LNCAP (cell line): ENCODE data around the gene TLL2.

ENCODE experiments used
- CTCF ChIP-seq: fragments of 450-650 bp; IDR thresholded peaks from 2 replicates; pipeline ENCODE4 v1.5.1; 2017; ENCODE audit warnings: mild to moderate bottlenecking

TLL2 gene

DNA sequence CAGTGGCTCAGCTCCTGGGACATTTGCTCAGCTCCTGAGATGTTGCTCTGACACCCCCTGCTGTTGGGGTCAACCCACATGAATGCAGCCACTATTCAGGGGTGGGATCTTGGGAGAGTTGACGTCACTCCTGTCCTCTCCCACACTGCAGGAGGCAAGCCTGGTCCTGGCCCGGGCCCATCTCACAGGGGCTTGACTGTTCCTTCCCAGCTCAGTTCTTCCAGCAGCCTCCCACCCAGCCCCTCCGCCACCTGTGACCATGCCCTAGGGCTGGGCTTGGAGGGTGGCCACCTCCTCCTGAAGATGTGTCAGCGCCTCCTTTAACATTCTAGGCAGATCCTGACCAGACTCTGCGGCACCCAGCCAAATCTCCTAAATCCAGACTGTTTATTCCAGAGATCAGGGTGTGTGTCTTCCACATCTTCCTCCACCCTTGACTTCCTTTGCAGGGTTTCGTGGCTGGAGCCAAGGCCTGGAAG is 135.9 kb downstream of the TLL2 start:
- no peak for TF ChIP-seq CTCF

GRCh38 chr10:96376483-96376882 is 137.2 kb downstream of the TLL2 start:
- no peak for TF ChIP-seq CTCF

DNA sequence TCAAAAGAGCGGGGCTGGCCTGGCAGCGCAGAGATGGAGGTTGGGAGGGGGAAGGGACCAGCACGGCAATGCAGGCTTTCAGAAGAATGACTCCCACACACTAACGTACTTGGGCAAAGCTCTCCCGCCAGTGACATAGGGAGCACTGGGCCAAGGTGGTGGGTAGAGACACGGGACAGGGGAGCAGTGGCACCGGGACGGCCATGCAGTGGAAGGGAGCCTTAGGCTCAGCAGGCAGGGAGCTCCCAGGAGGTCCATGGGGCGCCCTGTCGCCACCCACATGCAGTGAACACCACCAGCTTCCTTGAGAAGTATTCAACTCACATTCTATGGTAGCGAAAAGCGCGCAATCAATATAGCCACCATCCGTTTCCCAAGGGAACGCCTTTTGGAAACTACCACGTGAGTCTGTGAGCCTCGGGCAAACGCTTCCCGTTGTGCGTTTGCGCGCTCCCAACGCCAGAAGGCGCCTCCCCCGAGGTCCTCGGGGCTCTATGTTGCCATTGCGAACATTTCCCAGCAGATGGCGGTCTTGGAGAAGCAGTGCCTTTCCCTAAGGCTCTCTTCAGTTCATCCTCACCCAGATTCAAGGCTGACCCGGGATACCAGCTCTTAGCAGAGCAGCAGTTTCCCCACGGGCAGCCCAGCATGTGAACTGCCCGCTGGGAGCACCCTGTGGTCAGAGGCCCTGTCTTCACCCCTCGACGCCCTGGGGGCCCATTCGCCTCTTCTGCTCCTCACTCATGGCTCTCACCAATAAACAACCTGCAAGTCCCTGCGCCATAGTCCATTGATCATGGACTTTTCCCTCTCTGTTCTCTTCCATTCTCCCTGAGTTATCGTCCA is 138.5 kb downstream of the TLL2 start:
- peak; percentile 98 for TF ChIP-seq CTCF

DNA sequence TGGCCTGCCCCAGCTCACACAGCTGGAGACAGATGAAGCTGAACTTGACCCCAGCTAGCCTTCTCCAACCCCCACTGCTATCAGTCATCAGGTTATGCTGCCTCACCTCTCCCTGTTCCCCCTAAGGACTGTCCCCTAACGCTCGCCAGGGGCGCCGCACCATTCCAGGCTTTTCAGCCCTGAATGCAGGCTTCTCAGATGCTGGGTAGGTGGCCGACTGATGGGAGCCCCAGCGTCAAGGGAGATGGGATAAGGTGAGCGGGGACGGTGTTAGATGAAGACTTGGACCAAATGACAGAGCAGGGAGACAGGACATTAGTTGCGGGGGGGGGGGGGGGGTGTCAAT is 139.1 kb downstream of the TLL2 start:
- TF ChIP-seq CTCF = no peak

DNA sequence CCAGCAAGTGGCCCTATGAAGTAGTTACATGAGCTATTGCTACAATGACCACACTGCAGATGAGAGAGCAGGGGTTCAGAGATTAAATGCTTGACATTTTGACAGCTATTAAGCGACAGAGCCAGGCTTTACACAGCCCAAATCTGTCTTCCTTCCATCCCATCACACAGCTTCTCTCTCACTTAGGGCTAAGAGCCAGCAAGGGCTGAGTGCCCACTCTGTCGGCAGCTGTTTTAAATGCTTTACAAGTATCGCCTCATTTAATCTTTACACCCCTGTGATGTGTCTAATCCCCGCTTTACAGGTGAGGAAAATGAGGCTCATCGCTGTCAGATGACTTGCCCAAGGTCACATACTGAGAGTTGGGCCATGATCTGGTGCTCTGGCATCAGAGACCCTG is 139.7 kb downstream of the TLL2 start:
- no peak for TF ChIP-seq CTCF

- TF ChIP-seq CTCF = no peak
Measured at GRCh38 chr10:96371356-96371755, 142.4 kb downstream of the TLL2 start.

- TF ChIP-seq CTCF = peak; percentile 92
Measured at GRCh38 chr10:96370584-96371157, 143.1 kb downstream of the TLL2 start.
